ENCODE results near the gene YWHAH.

YWHAH gene

DNA sequence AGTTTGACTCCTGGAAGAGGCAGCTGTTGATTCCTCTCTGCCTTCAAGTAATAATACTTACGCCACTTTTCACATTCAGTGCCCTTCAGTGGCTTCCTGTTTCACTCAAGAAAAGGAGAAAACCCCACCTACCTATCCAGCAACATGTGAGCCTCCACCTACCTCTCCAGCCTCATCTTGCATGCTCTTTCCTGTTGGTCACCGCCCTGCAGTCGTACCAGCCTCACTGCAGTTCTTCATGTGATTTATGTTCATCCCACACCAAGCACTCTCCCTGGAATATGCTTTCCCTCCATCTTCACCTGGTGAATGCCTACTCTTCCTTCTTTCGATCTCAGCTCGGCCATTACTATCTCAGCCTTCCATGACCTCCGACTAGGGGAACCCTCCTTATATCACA lies 21.8 kb upstream of the YWHAH start:
- Histone ChIP-seq H3K4me1 (peaks cover 33% of the 10 kb centered on the region), H3K36me3 (no peaks in the 10 kb centered on the region), H3K4me3 (no peak overlapping the region), H3K9ac (no peak overlapping the region), H3K27ac (no peak overlapping the region), H3K27me3 (no peaks in the 10 kb centered on the region), H3K4me2 (peak overlapping the region; percentile 53; the same call in 1 of the 2 replicates), H3K9me3 (no peaks in the 10 kb centered on the region), H4K20me1 (no peaks in the 10 kb centered on the region)
- no peak for TF ChIP-seq Cebpa-rat (IDR thresholded peaks at IDR 0.05)

DNA sequence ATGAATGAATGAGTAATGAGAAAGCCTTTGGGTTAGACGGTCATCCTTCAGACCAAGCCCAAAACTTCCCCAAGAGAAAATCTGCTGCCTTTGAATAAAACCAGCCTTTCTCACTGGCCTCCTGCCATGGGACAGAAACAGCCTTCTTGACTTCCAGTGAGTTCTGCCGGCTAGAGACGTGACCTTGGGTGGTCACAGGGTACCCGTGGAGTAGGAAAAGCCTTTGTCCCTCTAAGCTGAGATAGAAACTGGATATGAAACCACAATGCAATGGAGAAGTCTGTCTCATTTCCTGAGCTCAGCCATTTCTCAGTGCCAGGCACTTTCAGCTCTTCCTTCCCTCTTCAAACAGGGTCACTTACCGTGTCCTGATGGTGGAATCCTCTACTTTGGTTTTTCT lies 21.2 kb upstream of the YWHAH start:
- H3K4me1 ChIP-seq, result peaks cover 27% of the 10 kb centered on the region
- peak overlapping the region; percentile 53 for H3K4me2 ChIP-seq
- no peak overlapping the region for H3K4me3 ChIP-seq
- no peak for TF ChIP-seq Cebpa-rat (IDR thresholded peaks at IDR 0.05)
- no peaks in the 10 kb centered on the region for H3K27me3 ChIP-seq
- no peak overlapping the region for H3K27ac ChIP-seq
- H3K9me3 ChIP-seq, result no peaks in the 10 kb centered on the region
- no peaks in the 10 kb centered on the region for H3K36me3 ChIP-seq
- H4K20me1 ChIP-seq, result no peaks in the 10 kb centered on the region
- H3K9ac ChIP-seq, result no peak overlapping the region; the same call in 1 of the 2 replicates

DNA sequence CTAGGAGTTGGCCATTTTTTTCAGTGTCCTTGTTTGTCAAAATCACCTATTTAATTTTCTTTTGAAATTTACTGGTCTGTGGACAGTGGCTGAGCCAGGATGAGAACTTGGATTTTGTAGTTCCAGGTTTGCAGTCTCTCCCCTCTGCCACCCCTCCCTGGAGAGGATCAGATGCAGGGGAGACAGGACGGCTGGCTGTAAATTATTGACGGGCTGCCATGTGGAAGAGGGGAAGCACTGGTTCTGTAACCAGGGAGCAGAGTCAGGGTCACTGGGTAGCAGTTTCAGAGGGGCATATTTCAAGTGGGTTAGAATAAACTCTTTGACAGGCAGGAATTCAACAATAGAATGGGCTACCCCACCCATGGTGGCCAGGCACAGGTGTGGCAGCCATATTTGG lies 20.6 kb upstream of the YWHAH start:
- TF ChIP-seq Cebpa-rat (IDR thresholded peaks at IDR 0.05), result no peak
- peak overlapping the region; percentile 53 for H3K4me2 ChIP-seq
- no peaks in the 10 kb centered on the region for H4K20me1 ChIP-seq
- H3K36me3 ChIP-seq, result no peaks in the 10 kb centered on the region
- H3K27ac ChIP-seq, result no peak overlapping the region
- H3K27me3 ChIP-seq, result no peaks in the 10 kb centered on the region
- H3K9me3 ChIP-seq, result no peaks in the 10 kb centered on the region
- H3K4me3 ChIP-seq, result no peak overlapping the region
- peaks cover 21% of the 10 kb centered on the region for H3K4me1 ChIP-seq
- no peak overlapping the region for H3K9ac ChIP-seq

DNA sequence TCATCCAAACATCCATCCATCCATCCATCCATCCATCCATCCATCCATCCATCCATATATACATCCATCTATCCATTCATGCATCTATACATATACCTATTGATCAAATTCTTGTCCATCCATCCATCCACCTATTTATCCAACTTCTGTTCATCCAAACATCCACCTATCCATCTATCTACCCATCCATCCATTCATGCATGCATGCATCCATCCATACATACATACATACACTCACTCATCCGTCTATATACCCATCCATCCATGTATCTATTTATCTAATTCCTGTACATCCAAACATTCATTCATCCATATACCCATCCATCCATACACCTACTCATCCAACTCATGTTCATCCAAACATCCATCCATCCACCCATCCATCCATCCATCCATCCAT lies 19.3 kb upstream of the YWHAH start:
- H3K4me2 ChIP-seq, result no peak overlapping the region
- H3K9ac ChIP-seq, result no peak overlapping the region
- H3K36me3 ChIP-seq, result no peaks in the 10 kb centered on the region
- H3K27ac ChIP-seq, result no peak overlapping the region
- TF ChIP-seq Cebpa-rat (IDR thresholded peaks at IDR 0.05), result no peak
- no peak overlapping the region for H3K4me3 ChIP-seq
- H3K27me3 ChIP-seq, result no peaks in the 10 kb centered on the region
- H4K20me1 ChIP-seq, result no peaks in the 10 kb centered on the region
- H3K4me1 ChIP-seq, result peaks cover 27% of the 10 kb centered on the region
- no peaks in the 10 kb centered on the region for H3K9me3 ChIP-seq

GRCh38 chr22:31926024-31926423 lies 18.3 kb upstream of the YWHAH start:
- Histone ChIP-seq H3K36me3 (no peaks in the 10 kb centered on the region), H3K4me3 (no peak overlapping the region), H3K9ac (no peak overlapping the region), H3K4me2 (no peak overlapping the region), H3K27ac (no peak overlapping the region), H3K27me3 (no peaks in the 10 kb centered on the region), H4K20me1 (no peaks in the 10 kb centered on the region), H3K4me1 (peaks cover 27% of the 10 kb centered on the region), H3K9me3 (no peaks in the 10 kb centered on the region)
- no peak for TF ChIP-seq Cebpa-rat (IDR thresholded peaks at IDR 0.05)

- Histone ChIP-seq H3K36me3 (no peaks in the 10 kb centered on the region), H3K4me3 (no peak overlapping the region), H4K20me1 (no peaks in the 10 kb centered on the region), H3K9me3 (no peaks in the 10 kb centered on the region), H3K27me3 (no peaks in the 10 kb centered on the region), H3K4me1 (peaks cover 27% of the 10 kb centered on the region), H3K27ac (no peak overlapping the region), H3K9ac (no peak overlapping the region), H3K4me2 (no peak overlapping the region)
- no peak for TF ChIP-seq Cebpa-rat (IDR thresholded peaks at IDR 0.05)
These were observed 17.4 kb upstream of the YWHAH start for GRCh38 chr22:31926969-31927368.

GRCh38 chr22:31927562-31927961 lies 16.8 kb upstream of the YWHAH start:
- TF ChIP-seq Cebpa-rat (IDR thresholded peaks at IDR 0.05), result no peak
- Histone ChIP-seq H3K9ac (no peak overlapping the region), H3K4me2 (no peak overlapping the region), H3K27me3 (no peaks in the 10 kb centered on the region), H3K4me3 (no peak overlapping the region), H3K4me1 (peaks cover 22% of the 10 kb centered on the region), H3K27ac (no peak overlapping the region), H4K20me1 (no peaks in the 10 kb centered on the region), H3K36me3 (no peaks in the 10 kb centered on the region), H3K9me3 (no peaks in the 10 kb centered on the region)

- no peaks in the 10 kb centered on the region for H3K36me3 ChIP-seq
- no peaks in the 10 kb centered on the region for H4K20me1 ChIP-seq
- H3K4me1 ChIP-seq, result 0 out of 2 replicates have a peak, but pooled peaks cover 6% of the 10 kb centered on the region
- no peaks in the 10 kb centered on the region for H3K27me3 ChIP-seq
- no peak for TF ChIP-seq Cebpa-rat (IDR thresholded peaks at IDR 0.05)
- no peak overlapping the region for H3K4me3 ChIP-seq
- no peaks in the 10 kb centered on the region for H3K9me3 ChIP-seq
- H3K9ac ChIP-seq, result no peak overlapping the region
- no peak overlapping the region for H3K27ac ChIP-seq
- H3K4me2 ChIP-seq, result peak overlapping the region; percentile 5; the same call in 1 of the 2 replicates
These were observed 15.0 kb upstream of the YWHAH start for GRCh38 chr22:31929167-31929930.

GRCh38 chr22:31932863-31933262 lies 11.5 kb upstream of the YWHAH start:
- no peak for TF ChIP-seq Cebpa-rat (IDR thresholded peaks at IDR 0.05)
- no peaks in the 10 kb centered on the region for H3K9me3 ChIP-seq
- H4K20me1 ChIP-seq, result no peaks in the 10 kb centered on the region
- no peaks in the 10 kb centered on the region for H3K36me3 ChIP-seq
- H3K4me1 ChIP-seq, result 0 out of 2 replicates have a peak, but pooled peaks cover 6% of the 10 kb centered on the region
- H3K27ac ChIP-seq, result no peak overlapping the region
- H3K27me3 ChIP-seq, result no peaks in the 10 kb centered on the region
- no peak overlapping the region for H3K4me2 ChIP-seq
- no peak overlapping the region for H3K4me3 ChIP-seq
- H3K9ac ChIP-seq, result no peak overlapping the region

GRCh38 chr22:31933406-31933805 lies 10.9 kb upstream of the YWHAH start:
- H3K9me3 ChIP-seq, result no peaks in the 10 kb centered on the region
- 0 out of 2 replicates have a peak, but pooled peaks cover 6% of the 10 kb centered on the region for H3K4me1 ChIP-seq
- no peak for TF ChIP-seq Cebpa-rat (IDR thresholded peaks at IDR 0.05)
- H3K27me3 ChIP-seq, result no peaks in the 10 kb centered on the region
- H3K9ac ChIP-seq, result no peak overlapping the region
- H3K4me3 ChIP-seq, result no peak overlapping the region
- H3K4me2 ChIP-seq, result no peak overlapping the region
- no peaks in the 10 kb centered on the region for H3K36me3 ChIP-seq
- H4K20me1 ChIP-seq, result no peaks in the 10 kb centered on the region
- H3K27ac ChIP-seq, result no peak overlapping the region

Data from BLaER1 (cell line).